Neural cell (in vitro differentiated cells): ENCODE results near the gene ZDHHC5.

Experiments used
- EZH2 ChIP-seq: fragments of 200-600, 300-800 bp; shearing (Covaris generic), sonication (generic); IDR thresholded peaks from 2 replicates; pipeline ENCODE4 v1.6.1; 2014; ENCODE audit warnings: antibody characterized with exemption, low read length, borderline replicate concordance, mild to moderate bottlenecking; ENCODE audit not compliant: insufficient read depth, poor library complexity, severe bottlenecking
- TF ChIP-seq, protein P1 (sequence below): fragments of 450-650 bp; IDR thresholded peaks from 2 replicates; pipeline ENCODE4 v1.5.1; 2014; ENCODE audit warnings: antibody characterized with exemption, mild to moderate bottlenecking, moderate library complexity; ENCODE audit not compliant: poor library complexity, severe bottlenecking

DNA sequence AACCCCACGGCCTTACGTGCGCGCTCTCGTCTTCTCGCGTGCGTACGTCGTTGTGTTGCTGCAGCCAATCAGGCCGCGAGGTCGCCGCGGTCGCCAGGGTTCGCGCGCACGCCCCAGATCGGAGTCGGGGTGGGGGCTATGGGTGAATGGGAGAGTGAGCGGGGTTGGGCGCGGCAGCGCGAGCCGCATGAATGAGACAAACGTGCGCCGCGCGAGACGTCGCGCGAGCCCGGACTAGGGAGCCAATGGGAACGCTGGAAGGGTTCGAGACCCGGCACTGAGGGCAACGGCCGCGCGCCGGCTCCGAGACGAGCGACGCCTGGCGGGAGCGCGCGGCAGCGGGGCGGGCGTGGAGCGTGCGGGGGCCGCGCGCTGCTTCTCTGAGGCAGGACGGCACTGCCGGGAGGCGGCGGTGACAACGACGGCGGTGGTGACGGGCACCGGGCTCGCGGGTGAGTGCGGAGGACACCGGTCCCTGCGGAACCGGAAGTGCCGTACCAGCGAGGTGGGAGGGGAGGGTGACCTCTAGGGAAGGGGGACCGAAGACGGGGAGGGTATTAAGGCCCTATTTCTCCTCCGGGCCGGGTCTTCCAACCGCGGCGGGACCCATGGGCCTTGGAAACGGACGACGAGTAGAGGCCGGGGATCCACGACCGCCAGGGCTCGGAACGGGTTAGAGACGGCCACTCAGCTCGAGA, at the start of gene ZDHHC5:
- TF ChIP-seq, protein P1, sequence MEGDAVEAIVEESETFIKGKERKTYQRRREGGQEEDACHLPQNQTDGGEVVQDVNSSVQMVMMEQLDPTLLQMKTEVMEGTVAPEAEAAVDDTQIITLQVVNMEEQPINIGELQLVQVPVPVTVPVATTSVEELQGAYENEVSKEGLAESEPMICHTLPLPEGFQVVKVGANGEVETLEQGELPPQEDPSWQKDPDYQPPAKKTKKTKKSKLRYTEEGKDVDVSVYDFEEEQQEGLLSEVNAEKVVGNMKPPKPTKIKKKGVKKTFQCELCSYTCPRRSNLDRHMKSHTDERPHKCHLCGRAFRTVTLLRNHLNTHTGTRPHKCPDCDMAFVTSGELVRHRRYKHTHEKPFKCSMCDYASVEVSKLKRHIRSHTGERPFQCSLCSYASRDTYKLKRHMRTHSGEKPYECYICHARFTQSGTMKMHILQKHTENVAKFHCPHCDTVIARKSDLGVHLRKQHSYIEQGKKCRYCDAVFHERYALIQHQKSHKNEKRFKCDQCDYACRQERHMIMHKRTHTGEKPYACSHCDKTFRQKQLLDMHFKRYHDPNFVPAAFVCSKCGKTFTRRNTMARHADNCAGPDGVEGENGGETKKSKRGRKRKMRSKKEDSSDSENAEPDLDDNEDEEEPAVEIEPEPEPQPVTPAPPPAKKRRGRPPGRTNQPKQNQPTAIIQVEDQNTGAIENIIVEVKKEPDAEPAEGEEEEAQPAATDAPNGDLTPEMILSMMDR = peak; percentile 67
- no peak for TF ChIP-seq EZH2
